Measurements from ENCODE around the gene EVI5L. TPM values are rescaled to one million over a fixed set of nuclear protein-coding genes. Genes with fewer than 3 reads are reported as not detected.

EVI5L gene
- polyA plus RNA-seq, 1 donor from 2014 or later, result 50.6 TPM

- TF ChIP-seq EP300 (conservative IDR thresholded peaks at IDR 0.05; ENCODE audit: poor library complexity, severe bottlenecking), result no peak
- TF ChIP-seq TAF1 (IDR thresholded peaks at IDR 0.05; ENCODE audit: low read depth), result no peak
- TF ChIP-seq RAD21 (conservative IDR thresholded peaks at IDR 0.05), result no peak
These were observed 30.9 kb downstream of the EVI5L start (continued) for GRCh38 chr19:7860714-7861618.

DNA sequence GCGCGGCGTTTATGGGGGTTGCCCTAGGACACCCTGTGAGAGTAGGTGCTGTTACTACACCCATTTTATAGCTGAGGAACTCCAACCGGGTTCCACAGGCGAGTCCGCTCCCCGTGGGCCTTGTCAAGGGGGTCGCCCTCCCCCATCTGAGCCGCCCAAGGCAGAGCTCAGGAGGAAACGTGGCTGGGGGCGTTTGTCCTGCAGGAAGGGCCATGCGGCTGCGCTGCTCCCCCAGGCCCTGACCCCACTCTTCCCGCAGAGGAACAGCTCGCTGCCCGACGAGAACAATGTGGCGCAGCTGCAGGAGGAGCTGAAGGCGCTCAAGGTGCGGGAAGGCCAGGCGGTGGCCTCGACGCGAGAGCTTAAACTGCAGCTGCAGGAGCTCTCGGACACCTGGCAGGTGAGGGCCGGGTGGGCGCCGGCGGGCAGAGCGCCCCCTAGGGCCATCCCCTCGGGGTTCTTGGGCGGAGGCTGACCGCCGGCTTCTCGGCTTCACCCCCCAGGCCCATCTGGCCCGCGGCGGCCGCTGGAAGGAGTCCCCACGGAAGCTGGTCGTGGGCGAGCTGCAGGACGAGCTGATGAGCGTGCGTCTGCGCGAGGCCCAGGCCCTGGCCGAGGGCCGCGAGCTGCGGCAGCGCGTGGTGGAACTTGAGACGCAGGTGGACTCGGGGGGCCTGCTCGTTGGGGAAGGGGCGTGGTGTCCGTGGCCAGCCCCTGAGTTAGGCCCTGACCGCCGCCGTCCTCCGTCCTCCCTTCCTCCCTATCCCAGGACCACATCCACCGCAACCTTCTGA, 31.8 kb downstream of the EVI5L start:
- no peaks in the 10 kb centered on the region for H3K9me2 ChIP-seq (ENCODE audit: insufficient read depth, low read length)
- H3K4me3 ChIP-seq (ENCODE audit: low read length), result peak overlapping the region; percentile 53
- H3K27ac ChIP-seq (ENCODE audit: low read length), result no peak overlapping the region
- no peaks in the 10 kb centered on the region for H4K20me1 ChIP-seq (ENCODE audit: insufficient read depth)
- no peak overlapping the region for H3K4me2 ChIP-seq (ENCODE audit: low read length)
- H3K36me3 ChIP-seq (ENCODE audit: insufficient read depth, low read length), result no peaks in the 10 kb centered on the region
- no peaks in the 10 kb centered on the region for H3K9me3 ChIP-seq (ENCODE audit: low read length)
- H2AFZ ChIP-seq (ENCODE audit: low read depth, low read length), result no peak overlapping the region
- no peaks in the 10 kb centered on the region for H3F3A ChIP-seq (ENCODE audit: insufficient read depth, low read length, poor library complexity, severe bottlenecking)
- no peaks in the 10 kb centered on the region for H3K79me2 ChIP-seq (replicated peaks; ENCODE audit: insufficient read depth, low read length)
- H3K27me3 ChIP-seq (ENCODE audit: insufficient read depth, low read depth, low read length), result no peaks in the 10 kb centered on the region
- H3K9ac ChIP-seq (ENCODE audit: low read length), result peak overlapping the region; percentile 39
- TF ChIP-seq RAD21 (conservative IDR thresholded peaks at IDR 0.05) (no peak), CTCF (IDR thresholded peaks at IDR 0.05; ENCODE audit: poor library complexity, severe bottlenecking) (peak; percentile 16)

DNA sequence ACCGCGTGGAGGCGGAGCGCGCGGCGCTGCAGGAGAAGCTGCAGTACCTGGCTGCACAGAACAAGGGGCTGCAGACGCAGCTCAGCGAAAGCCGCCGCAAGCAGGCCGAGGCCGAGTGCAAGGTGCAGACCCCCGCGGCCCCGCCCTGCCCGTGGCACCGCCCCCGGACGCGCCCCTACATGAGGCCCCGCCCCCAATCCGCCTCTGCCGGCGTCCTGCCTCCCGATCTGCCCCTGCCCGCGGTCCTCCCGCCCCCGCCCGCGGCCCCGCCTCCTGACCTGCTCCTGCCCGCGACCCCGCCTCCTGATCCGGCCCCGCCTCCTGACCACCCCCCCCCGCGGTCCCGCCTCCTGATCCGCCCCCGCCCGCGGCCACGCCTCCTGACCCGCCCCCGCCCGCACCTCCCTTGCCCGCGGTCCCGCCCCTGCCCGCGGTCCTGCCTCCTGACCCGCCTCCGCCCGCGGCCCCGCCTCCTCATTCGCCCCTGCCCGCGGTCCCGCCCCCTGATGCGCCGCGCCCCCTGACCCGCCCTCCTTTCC, 32.5 kb downstream of the EVI5L start:
- TF ChIP-seq POLR2AphosphoS5 (IDR thresholded peaks at IDR 0.05), result no peak
- peak; percentile 15 for TF ChIP-seq MXI1 (conservative IDR thresholded peaks at IDR 0.05; ENCODE audit: poor library complexity, severe bottlenecking)
- H3K79me2 ChIP-seq (replicated peaks; ENCODE audit: insufficient read depth, low read length), result no peaks in the 10 kb centered on the region
- H2AFZ ChIP-seq (ENCODE audit: low read depth, low read length), result no peak overlapping the region
- no peaks in the 10 kb centered on the region for H4K20me1 ChIP-seq (ENCODE audit: insufficient read depth)
- H3K4me2 ChIP-seq (ENCODE audit: low read length), result no peak overlapping the region
- H3K9me2 ChIP-seq (ENCODE audit: insufficient read depth, low read length), result no peaks in the 10 kb centered on the region
- H3K36me3 ChIP-seq (ENCODE audit: insufficient read depth, low read length), result no peaks in the 10 kb centered on the region
- peak overlapping the region; percentile 39 for H3K9ac ChIP-seq (ENCODE audit: low read length)
- no peaks in the 10 kb centered on the region for H3K27me3 ChIP-seq (ENCODE audit: insufficient read depth, low read depth, low read length)
- H3K27ac ChIP-seq (ENCODE audit: low read length), result no peak overlapping the region
- no peaks in the 10 kb centered on the region for H3F3A ChIP-seq (ENCODE audit: insufficient read depth, low read length, poor library complexity, severe bottlenecking)
- H3K9me3 ChIP-seq (ENCODE audit: low read length), result no peaks in the 10 kb centered on the region
- H3K4me3 ChIP-seq (ENCODE audit: low read length), result peak overlapping the region; percentile 53

GRCh38 chr19:7863157-7863970, 33.3 kb downstream of the EVI5L start:
- H3K27me3 ChIP-seq (ENCODE audit: insufficient read depth, low read depth, low read length), result no peaks in the 10 kb centered on the region
- H3K9me2 ChIP-seq (ENCODE audit: insufficient read depth, low read length), result no peaks in the 10 kb centered on the region
- no peaks in the 10 kb centered on the region for H3K79me2 ChIP-seq (replicated peaks; ENCODE audit: insufficient read depth, low read length)
- H3K9me3 ChIP-seq (ENCODE audit: low read length), result no peaks in the 10 kb centered on the region
- no peak overlapping the region for H3K4me2 ChIP-seq (ENCODE audit: low read length)
- H3K27ac ChIP-seq (ENCODE audit: low read length), result no peak overlapping the region
- H2AFZ ChIP-seq (ENCODE audit: low read depth, low read length), result no peak overlapping the region
- TF ChIP-seq, protein P1, sequence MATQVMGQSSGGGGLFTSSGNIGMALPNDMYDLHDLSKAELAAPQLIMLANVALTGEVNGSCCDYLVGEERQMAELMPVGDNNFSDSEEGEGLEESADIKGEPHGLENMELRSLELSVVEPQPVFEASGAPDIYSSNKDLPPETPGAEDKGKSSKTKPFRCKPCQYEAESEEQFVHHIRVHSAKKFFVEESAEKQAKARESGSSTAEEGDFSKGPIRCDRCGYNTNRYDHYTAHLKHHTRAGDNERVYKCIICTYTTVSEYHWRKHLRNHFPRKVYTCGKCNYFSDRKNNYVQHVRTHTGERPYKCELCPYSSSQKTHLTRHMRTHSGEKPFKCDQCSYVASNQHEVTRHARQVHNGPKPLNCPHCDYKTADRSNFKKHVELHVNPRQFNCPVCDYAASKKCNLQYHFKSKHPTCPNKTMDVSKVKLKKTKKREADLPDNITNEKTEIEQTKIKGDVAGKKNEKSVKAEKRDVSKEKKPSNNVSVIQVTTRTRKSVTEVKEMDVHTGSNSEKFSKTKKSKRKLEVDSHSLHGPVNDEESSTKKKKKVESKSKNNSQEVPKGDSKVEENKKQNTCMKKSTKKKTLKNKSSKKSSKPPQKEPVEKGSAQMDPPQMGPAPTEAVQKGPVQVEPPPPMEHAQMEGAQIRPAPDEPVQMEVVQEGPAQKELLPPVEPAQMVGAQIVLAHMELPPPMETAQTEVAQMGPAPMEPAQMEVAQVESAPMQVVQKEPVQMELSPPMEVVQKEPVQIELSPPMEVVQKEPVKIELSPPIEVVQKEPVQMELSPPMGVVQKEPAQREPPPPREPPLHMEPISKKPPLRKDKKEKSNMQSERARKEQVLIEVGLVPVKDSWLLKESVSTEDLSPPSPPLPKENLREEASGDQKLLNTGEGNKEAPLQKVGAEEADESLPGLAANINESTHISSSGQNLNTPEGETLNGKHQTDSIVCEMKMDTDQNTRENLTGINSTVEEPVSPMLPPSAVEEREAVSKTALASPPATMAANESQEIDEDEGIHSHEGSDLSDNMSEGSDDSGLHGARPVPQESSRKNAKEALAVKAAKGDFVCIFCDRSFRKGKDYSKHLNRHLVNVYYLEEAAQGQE (IDR thresholded peaks at IDR 0.05; ENCODE audit: borderline replicate concordance), result no peak
- TF ChIP-seq TAF1 (IDR thresholded peaks at IDR 0.05; ENCODE audit: low read depth), result no peak
- TF ChIP-seq CTCF (IDR thresholded peaks at IDR 0.05; ENCODE audit: poor library complexity, severe bottlenecking), result no peak
- no peak for TF ChIP-seq EP300 (conservative IDR thresholded peaks at IDR 0.05; ENCODE audit: poor library complexity, severe bottlenecking)
- H3K9ac ChIP-seq (ENCODE audit: low read length), result no peak overlapping the region
- no peaks in the 10 kb centered on the region for H3F3A ChIP-seq (ENCODE audit: insufficient read depth, low read length, poor library complexity, severe bottlenecking)
- H3K4me3 ChIP-seq (ENCODE audit: low read length), result no peak overlapping the region
- no peaks in the 10 kb centered on the region for H3K36me3 ChIP-seq (ENCODE audit: insufficient read depth, low read length)
- H4K20me1 ChIP-seq (ENCODE audit: insufficient read depth), result no peaks in the 10 kb centered on the region
